GM19455 (cell line): ENCODE results near the gene GPR108.

Experiments used
- ATAC-seq: cut with Tn5 transposase; IDR thresholded peaks from one replicate; pipeline ENCODE4 v1.9.1; 2021; ENCODE audit not compliant: unreplicated experiment

The GPR108 gene

GRCh38 chr19:6682607-6683128 is 54.7 kb downstream of the GPR108 start:
- ATAC-seq = no peak

- ATAC-seq = no peak
Measured at GRCh38 chr19:6680141-6680540, 57.2 kb downstream of the GPR108 start.
